Measurements from ENCODE around the gene ABI3BP. TPM values are rescaled to one million over a fixed set of nuclear protein-coding genes. Genes with fewer than 3 reads are reported as not detected.
"Not testable (repeated sequence)": the region's sequence is repeated elsewhere in the genome, so short reads cannot be mapped to it uniquely, and the experiment has no call there.

Gene ABI3BP
- total RNA-seq, 1 donor from 2014 or later, result 26.2 TPM

- no peak for DNase-seq (ENCODE audit: low spot score)
- intact Hi-C loops (cut with DNase I), result no loop called here
Observed at GRCh38 chr3:100956276-100956675, 36.9 kb downstream of the ABI3BP start.

- intact Hi-C loops (cut with DNase I), result no loop called here
- DNase-seq (ENCODE audit: low spot score), result no peak
Observed at GRCh38 chr3:100954990-100955389, 38.2 kb downstream of the ABI3BP start.

- DNase-seq (ENCODE audit: low spot score), result no peak
- intact Hi-C loops (cut with DNase I), result no loop called here
Observed at GRCh38 chr3:100954199-100954935, 38.9 kb downstream of the ABI3BP start.

GRCh38 chr3:100953103-100953502 is 40.1 kb downstream of the ABI3BP start:
- intact Hi-C loops (cut with DNase I), result no loop called here
- no peak for DNase-seq (ENCODE audit: low spot score)

GRCh38 chr3:100947119-100947518 is 46.1 kb downstream of the ABI3BP start:
- intact Hi-C loops (cut with DNase I), result no loop called here
- DNase-seq (ENCODE audit: low spot score), result no peak

- intact Hi-C loops (cut with DNase I); DNase-seq (ENCODE audit: low spot score): not testable (repeated sequence)
Observed at GRCh38 chr3:100946096-100946495, 47.1 kb downstream of the ABI3BP start.

- intact Hi-C loops (cut with DNase I), result no loop called here
Observed at GRCh38 chr3:100941451-100941850, 51.8 kb downstream of the ABI3BP start.

GRCh38 chr3:100941041-100941440 is 52.2 kb downstream of the ABI3BP start:
- DNase-seq (ENCODE audit: low spot score), result no peak
- intact Hi-C loops (cut with DNase I), result no loop called here

More at GRCh38 chr3:100941451-100941850, 51.8 kb downstream of the ABI3BP start:
- DNase-seq (ENCODE audit: low spot score), result no peak

GRCh38 chr3:100936931-100937330 is 56.3 kb downstream of the ABI3BP start:
- DNase-seq (ENCODE audit: low spot score), result no peak
- intact Hi-C loops (cut with DNase I), result no loop called here

- DNase-seq (ENCODE audit: low spot score), result no peak
- intact Hi-C loops (cut with DNase I), result no loop called here
Observed at GRCh38 chr3:100932491-100932890, 60.7 kb downstream of the ABI3BP start.

GRCh38 chr3:100928638-100929428 is 64.4 kb downstream of the ABI3BP start:
- intact Hi-C loops (cut with DNase I), result no loop called here
- DNase-seq (ENCODE audit: low spot score), result no peak

GRCh38 chr3:100927775-100928174 is 65.4 kb downstream of the ABI3BP start:
- DNase-seq (ENCODE audit: low spot score), result no peak
- intact Hi-C loops (cut with DNase I), result no loop called here

- DNase-seq (ENCODE audit: low spot score), result no peak
- intact Hi-C loops (cut with DNase I), result no loop called here
Observed at GRCh38 chr3:100915706-100916495, 77.3 kb downstream of the ABI3BP start.

GRCh38 chr3:100913870-100914648 is 79.2 kb downstream of the ABI3BP start:
- DNase-seq (ENCODE audit: low spot score), result no peak
- intact Hi-C loops (cut with DNase I), result no loop called here

- intact Hi-C loops (cut with DNase I), result no loop called here
Observed at GRCh38 chr3:100912976-100913545, 80.2 kb downstream of the ABI3BP start.

GRCh38 chr3:100912571-100912970 is 80.7 kb downstream of the ABI3BP start:
- intact Hi-C loops (cut with DNase I), result no loop called here
- no peak for DNase-seq (ENCODE audit: low spot score)

More at GRCh38 chr3:100912976-100913545, 80.2 kb downstream of the ABI3BP start:
- DNase-seq (ENCODE audit: low spot score), result no peak

GRCh38 chr3:100911956-100912355 is 81.3 kb downstream of the ABI3BP start:
- intact Hi-C loops (cut with DNase I), result no loop called here
- no peak for DNase-seq (ENCODE audit: low spot score)

GRCh38 chr3:100910986-100911385 is 82.2 kb downstream of the ABI3BP start:
- DNase-seq (ENCODE audit: low spot score), result no peak
- intact Hi-C loops (cut with DNase I), result no loop called here

- intact Hi-C loops (cut with DNase I), result no loop called here
Observed at GRCh38 chr3:100902572-100902971, 90.6 kb downstream of the ABI3BP start.

More at GRCh38 chr3:100902572-100902971, 90.6 kb downstream of the ABI3BP start:
- DNase-seq (ENCODE audit: low spot score), result no peak
